ENCODE results near the gene SUSD2. TPM values are rescaled to one million over a fixed set of nuclear protein-coding genes. Genes with fewer than 3 reads are reported as not detected.
A peak's percentile ranks its signal among the peaks of the same experiment; 100 is the strongest.

Gene SUSD2
- total and polyA plus RNA-seq, 9 of the 15 experiments (the other 6 are each of a cell fraction or from before 2014, with no cell fraction given) = 0.01 to 0.16 (median 0.04) TPM; not detected in 4

DNA sequence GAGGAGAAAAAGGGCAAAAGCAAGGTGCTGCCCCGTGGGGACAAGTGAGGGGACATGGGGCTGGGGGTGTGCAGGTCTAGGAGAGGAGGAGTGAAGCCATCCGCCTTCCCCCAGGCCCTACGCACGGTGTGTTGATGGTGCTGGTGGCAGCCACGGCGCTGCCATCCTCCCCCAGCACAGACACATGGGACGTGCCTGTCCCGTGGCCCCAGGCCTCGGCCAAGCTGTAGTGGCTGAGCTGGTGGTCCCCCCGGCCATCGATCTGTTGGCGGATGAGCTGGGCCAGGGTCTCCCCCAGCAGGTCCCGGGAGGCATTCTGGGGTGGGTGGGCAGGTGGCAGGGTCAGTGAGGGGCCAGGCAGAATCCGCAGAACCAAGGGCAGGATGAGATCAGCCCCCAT lies 44.7 kb downstream of the SUSD2 start (continued):
- no peak for TF ChIP-seq MIER1 (IDR thresholded peaks at IDR 0.05; ENCODE audit: low read depth)
- TF ChIP-seq ZNF146 (CRISPR knock-in tag; IDR thresholded peaks at IDR 0.05; ENCODE audit: unreplicated experiment) = no peak
- TF ChIP-seq POLR2A (conservative IDR thresholded peaks at IDR 0.05) = no peak
- no peak for TF ChIP-seq CCNT2 (IDR thresholded peaks at IDR 0.05; ENCODE audit: borderline replicate concordance, extremely low read depth, insufficient read length, low read depth, low read length)
- TF ChIP-seq, protein P1, sequence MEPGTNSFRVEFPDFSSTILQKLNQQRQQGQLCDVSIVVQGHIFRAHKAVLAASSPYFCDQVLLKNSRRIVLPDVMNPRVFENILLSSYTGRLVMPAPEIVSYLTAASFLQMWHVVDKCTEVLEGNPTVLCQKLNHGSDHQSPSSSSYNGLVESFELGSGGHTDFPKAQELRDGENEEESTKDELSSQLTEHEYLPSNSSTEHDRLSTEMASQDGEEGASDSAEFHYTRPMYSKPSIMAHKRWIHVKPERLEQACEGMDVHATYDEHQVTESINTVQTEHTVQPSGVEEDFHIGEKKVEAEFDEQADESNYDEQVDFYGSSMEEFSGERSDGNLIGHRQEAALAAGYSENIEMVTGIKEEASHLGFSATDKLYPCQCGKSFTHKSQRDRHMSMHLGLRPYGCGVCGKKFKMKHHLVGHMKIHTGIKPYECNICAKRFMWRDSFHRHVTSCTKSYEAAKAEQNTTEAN (CRISPR knock-in tag; IDR thresholded peaks at IDR 0.05) = no peak

DNA sequence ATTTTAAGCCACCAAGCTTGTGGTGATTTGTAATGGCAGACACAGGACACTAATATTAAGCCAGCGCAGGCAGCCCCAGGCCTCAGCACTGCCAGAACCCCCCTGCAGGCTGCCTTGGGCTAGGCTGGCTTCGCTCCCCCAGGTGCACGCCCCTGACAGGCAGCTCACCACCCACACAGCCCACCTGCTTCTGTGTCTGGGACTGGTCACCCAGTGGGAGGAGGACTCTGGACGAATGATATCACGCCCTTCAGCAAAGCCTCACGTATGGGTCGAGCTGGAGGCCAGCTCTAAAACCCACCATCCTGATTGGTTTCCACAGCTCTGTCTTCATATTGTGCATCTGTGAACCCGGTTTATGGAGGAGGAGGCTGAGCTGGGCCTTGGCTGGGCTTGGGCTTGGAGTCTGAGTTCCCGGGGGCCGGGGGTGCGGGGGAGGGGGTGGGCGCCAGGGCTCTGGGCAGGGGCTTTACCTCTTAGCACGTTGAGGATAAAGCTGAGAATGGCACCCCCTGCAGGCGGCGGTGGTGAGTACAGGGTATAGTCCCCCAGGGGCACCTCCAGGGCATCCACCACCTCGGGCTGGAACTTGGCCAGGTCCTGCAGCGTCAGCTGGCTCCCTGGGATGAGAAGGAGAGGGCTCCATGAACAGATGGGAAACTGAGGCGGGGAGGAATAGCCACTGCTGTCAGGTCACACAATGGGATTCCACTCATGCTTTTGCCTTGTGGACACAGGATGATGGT lies 49.8 kb downstream of the SUSD2 start:
- CTCF ChIA-PET (ENCODE audit: low intra/inter-chr PET ratio) = no interaction called here
- in situ Hi-C loops (cut with MboI) = no loop called here
- peak; percentile 56 for TF ChIP-seq NFIC (IDR thresholded peaks at IDR 0.05)
- peak; percentile 16; the same call in 1 of the 2 replicates for TF ChIP-seq EGR1 (conservative IDR thresholded peaks at IDR 0.05)
- TF ChIP-seq, protein P2, sequence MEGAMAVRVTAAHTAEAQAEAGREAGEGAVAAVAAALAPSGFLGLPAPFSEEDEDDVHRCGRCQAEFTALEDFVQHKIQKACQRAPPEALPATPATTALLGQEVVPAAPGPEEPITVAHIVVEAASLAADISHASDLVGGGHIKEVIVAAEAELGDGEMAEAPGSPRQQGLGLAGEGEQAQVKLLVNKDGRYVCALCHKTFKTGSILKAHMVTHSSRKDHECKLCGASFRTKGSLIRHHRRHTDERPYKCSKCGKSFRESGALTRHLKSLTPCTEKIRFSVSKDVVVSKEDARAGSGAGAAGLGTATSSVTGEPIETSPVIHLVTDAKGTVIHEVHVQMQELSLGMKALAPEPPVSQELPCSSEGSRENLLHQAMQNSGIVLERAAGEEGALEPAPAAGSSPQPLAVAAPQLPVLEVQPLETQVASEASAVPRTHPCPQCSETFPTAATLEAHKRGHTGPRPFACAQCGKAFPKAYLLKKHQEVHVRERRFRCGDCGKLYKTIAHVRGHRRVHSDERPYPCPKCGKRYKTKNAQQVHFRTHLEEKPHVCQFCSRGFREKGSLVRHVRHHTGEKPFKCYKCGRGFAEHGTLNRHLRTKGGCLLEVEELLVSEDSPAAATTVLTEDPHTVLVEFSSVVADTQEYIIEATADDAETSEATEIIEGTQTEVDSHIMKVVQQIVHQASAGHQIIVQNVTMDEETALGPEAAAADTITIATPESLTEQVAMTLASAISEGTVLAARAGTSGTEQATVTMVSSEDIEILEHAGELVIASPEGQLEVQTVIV (CRISPR knock-in tag; IDR thresholded peaks at IDR 0.05; ENCODE audit: borderline replicate concordance) = no peak
- no peak for TF ChIP-seq HSF4 (CRISPR knock-in tag; IDR thresholded peaks at IDR 0.05; ENCODE audit: borderline replicate concordance)
- TF ChIP-seq, protein P3, sequence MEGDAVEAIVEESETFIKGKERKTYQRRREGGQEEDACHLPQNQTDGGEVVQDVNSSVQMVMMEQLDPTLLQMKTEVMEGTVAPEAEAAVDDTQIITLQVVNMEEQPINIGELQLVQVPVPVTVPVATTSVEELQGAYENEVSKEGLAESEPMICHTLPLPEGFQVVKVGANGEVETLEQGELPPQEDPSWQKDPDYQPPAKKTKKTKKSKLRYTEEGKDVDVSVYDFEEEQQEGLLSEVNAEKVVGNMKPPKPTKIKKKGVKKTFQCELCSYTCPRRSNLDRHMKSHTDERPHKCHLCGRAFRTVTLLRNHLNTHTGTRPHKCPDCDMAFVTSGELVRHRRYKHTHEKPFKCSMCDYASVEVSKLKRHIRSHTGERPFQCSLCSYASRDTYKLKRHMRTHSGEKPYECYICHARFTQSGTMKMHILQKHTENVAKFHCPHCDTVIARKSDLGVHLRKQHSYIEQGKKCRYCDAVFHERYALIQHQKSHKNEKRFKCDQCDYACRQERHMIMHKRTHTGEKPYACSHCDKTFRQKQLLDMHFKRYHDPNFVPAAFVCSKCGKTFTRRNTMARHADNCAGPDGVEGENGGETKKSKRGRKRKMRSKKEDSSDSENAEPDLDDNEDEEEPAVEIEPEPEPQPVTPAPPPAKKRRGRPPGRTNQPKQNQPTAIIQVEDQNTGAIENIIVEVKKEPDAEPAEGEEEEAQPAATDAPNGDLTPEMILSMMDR (IDR thresholded peaks at IDR 0.05 in 2 of 3, conservative IDR thresholded peaks at IDR 0.05 in 1 of 3; ENCODE audit: insufficient read depth in 2 of 3, low read depth in 1 of 3, low read length in 3 of 3) = peak; percentile 40 to 50 (median 42)
- TF ChIP-seq SMC3 (conservative IDR thresholded peaks at IDR 0.05; ENCODE audit: insufficient read depth, low read depth, low read length) = 0 out of 2 replicates have a peak, but pooled peaks have one; percentile 3
- peak in 1 of 2 experiments; percentile 10; a peak in 1 of 4 replicates for TF ChIP-seq RAD21 (CRISPR knock-in tag; conservative IDR thresholded peaks at IDR 0.05 in 1 of 2, IDR thresholded peaks at IDR 0.05 in 1 of 2)
- TF ChIP-seq, protein P4, sequence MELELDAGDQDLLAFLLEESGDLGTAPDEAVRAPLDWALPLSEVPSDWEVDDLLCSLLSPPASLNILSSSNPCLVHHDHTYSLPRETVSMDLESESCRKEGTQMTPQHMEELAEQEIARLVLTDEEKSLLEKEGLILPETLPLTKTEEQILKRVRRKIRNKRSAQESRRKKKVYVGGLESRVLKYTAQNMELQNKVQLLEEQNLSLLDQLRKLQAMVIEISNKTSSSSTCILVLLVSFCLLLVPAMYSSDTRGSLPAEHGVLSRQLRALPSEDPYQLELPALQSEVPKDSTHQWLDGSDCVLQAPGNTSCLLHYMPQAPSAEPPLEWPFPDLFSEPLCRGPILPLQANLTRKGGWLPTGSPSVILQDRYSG (tag; conservative IDR thresholded peaks at IDR 0.05; ENCODE audit: low read depth) = no peak

More for the DNA sequence above, 49.8 kb downstream of the SUSD2 start:
- no peaks in the 10 kb centered on the region for H3K79me2 ChIP-seq (ENCODE audit: control insufficient read depth, insufficient read depth, low read length)
- H3K9me3 ChIP-seq (replicated peaks; ENCODE audit: control insufficient read depth, insufficient read depth, low read depth, low read length) = no peaks in the 10 kb centered on the region
- no TSS peak for BruUV-seq (replicated peaks)
- intact Hi-C loops (cut with micrococcal nuclease) = no loop called here
- DNase-seq (ENCODE audit: extremely low read depth in 1 of 4, low spot score in 3 of 4) (peak; percentile 47 to 65 (median 57)), ATAC-seq (peak; percentile 91), FAIRE-seq (no peak)
- peaks cover 0 to 5% of the 10 kb centered on the region in 2 experiments; a peak in 2 of 5 replicates for H3K4me1 ChIP-seq (replicated peaks in 1 of 2; ENCODE audit: control insufficient read depth in 2 of 2, insufficient read depth in 2 of 2, low read length in 2 of 2)
- no peak overlapping the region for H2AFZ ChIP-seq (ENCODE audit: low read depth, low read length)
- H3K36me3 ChIP-seq (ENCODE audit: control insufficient read depth, insufficient read depth, low read length) = no peaks in the 10 kb centered on the region
- POLR2A ChIA-PET = no interaction called here
- peak overlapping the region in 1 of 2 experiments; percentile 9; a peak in 1 of 4 replicates for H3K9ac ChIP-seq (ENCODE audit: insufficient read depth in 1 of 2, low read depth in 2 of 2, low read length in 2 of 2)
- H3K4me2 ChIP-seq (ENCODE audit: insufficient read depth, low read length) = no peak overlapping the region
- H4K20me1 ChIP-seq (replicated peaks; ENCODE audit: control insufficient read depth, insufficient read depth, low read length) = no peaks in the 10 kb centered on the region
- no peaks in the 10 kb centered on the region for H3K27me3 ChIP-seq (ENCODE audit: control insufficient read depth in 2 of 2, insufficient read depth in 2 of 2, low read length in 2 of 2)
- H3K4me3 ChIP-seq = no peak overlapping the region
- no peak overlapping the region for H3K27ac ChIP-seq (ENCODE audit: extremely low read depth, low read depth, low read length)
- WGBS (ENCODE audit: insufficient coverage, low coverage, missing lambda C conversion rate) = 9% methylated on average over 11 of the region's 18 CpGs
- H3K9me1 ChIP-seq (ENCODE audit: control insufficient read depth, insufficient read depth, low read length) = no peaks in the 10 kb centered on the region
